OCI-LY1 (cell line): ENCODE data around the gene RSL1D1.
"Not testable (repeated sequence)": the region's sequence is repeated elsewhere in the genome, so short reads cannot be mapped to it uniquely, and the experiment has no call there.

Experiments used
- H2AFZ ChIP-seq: fragments of 200-600 bp; sonication (generic), shearing (Covaris generic); 2 replicates; pipeline ENCODE4 v1.6.0; 2014; ENCODE audit warnings: antibody characterized with exemption, mild to moderate bottlenecking, low read length
- H3F3A ChIP-seq: fragments of 200-600 bp; sonication (generic), shearing (Covaris generic); 2 replicates; pipeline ENCODE4 v1.6.0; 2014; ENCODE audit warnings: mild to moderate bottlenecking, antibody characterized with exemption, low read length, moderate library complexity; ENCODE audit not compliant: insufficient read depth
- H3K27ac ChIP-seq: fragments of 200-600 bp; sonication (generic); 2 replicates; pipeline ENCODE4 v1.5.1; 2014; ENCODE audit warnings: low read length, mixed run types, mild to moderate bottlenecking, low read depth; ENCODE audit not compliant: poor library complexity, severe bottlenecking
- H3K27me3 ChIP-seq: fragments of 200-600 bp; sonication (generic); 2 replicates; pipeline ENCODE4 v1.6.0; 2014; ENCODE audit warnings: antibody characterized with exemption, mild to moderate bottlenecking, low read length, moderate library complexity; ENCODE audit not compliant: insufficient read depth
- H3K36me3 ChIP-seq: fragments of 200-600 bp; sonication (generic); 2 replicates; pipeline ENCODE4 v1.6.1; 2014; ENCODE audit warnings: mild to moderate bottlenecking, antibody characterized with exemption, low read length, moderate library complexity, mixed read lengths; ENCODE audit not compliant: insufficient read depth
- H3K4me1 ChIP-seq: fragments of 200-600 bp; sonication (generic); 2 replicates; pipeline ENCODE4 v1.5.1; 2014; ENCODE audit warnings: mild to moderate bottlenecking, low read length, moderate library complexity; ENCODE audit not compliant: insufficient read depth, severe bottlenecking
- H3K4me2 ChIP-seq: fragments of 200-600 bp; sonication (generic), shearing (Covaris generic); 2 replicates; pipeline ENCODE4 v1.6.1; 2014; ENCODE audit warnings: low read length
- H3K4me3 ChIP-seq: fragments of 200-600 bp; sonication (generic); 2 replicates; pipeline ENCODE4 v1.5.1; 2014; ENCODE audit warnings: low read length, low read depth, mild to moderate bottlenecking, mixed read lengths; ENCODE audit not compliant: poor library complexity, severe bottlenecking
- H3K79me2 ChIP-seq: fragments of 200-600 bp; shearing (Covaris generic); 2 replicates; pipeline ENCODE4 v1.6.1; 2016; ENCODE audit warnings: mixed run types, low read length, mixed read lengths; ENCODE audit not compliant: insufficient read depth
- H3K9ac ChIP-seq: fragments of 200-600 bp; sonication (generic), shearing (Covaris generic); 2 replicates; pipeline ENCODE4 v1.6.1; 2014; ENCODE audit warnings: mild to moderate bottlenecking, low read length, mixed read lengths
- H3K9me2 ChIP-seq: fragments of 200-600 bp; sonication (generic), shearing (Covaris generic); 2 replicates; pipeline ENCODE4 v1.6.1; 2014; ENCODE audit warnings: low read depth, mild to moderate bottlenecking, low read length, mixed read lengths
- H3K9me3 ChIP-seq: fragments of 200-600 bp; shearing (Covaris generic); 2 replicates; pipeline ENCODE4 v1.6.1; 2014; ENCODE audit warnings: low read length, mixed read lengths
- H4K20me1 ChIP-seq: fragments of 200-600 bp; sonication (generic), shearing (Covaris generic); 2 replicates; pipeline ENCODE4 v1.6.0; 2016; ENCODE audit warnings: mild to moderate bottlenecking, low read length; ENCODE audit not compliant: insufficient read depth
- CTCF ChIP-seq: fragments of 200-600 bp; sonication (generic), shearing (Covaris generic); IDR thresholded peaks from 2 replicates; pipeline ENCODE4 v1.5.1; 2017; ENCODE audit warnings: mild to moderate bottlenecking, antibody characterized with exemption, low read length, moderate library complexity, mixed read lengths
- EZH2 ChIP-seq: fragments of 200-600 bp; sonication (generic), shearing (Covaris generic); IDR thresholded peaks from 2 replicates; pipeline ENCODE4 v1.8.0; 2017; ENCODE audit warnings: borderline replicate concordance, mixed run types, mild to moderate bottlenecking, antibody characterized with exemption, low read length, moderate library complexity, mixed read lengths

The RSL1D1 gene

GRCh38 chr16:11819798-11820197 lies 31.5 kb downstream of the RSL1D1 start:
- no peaks in the 10 kb centered on the region for H3K79me2 ChIP-seq
- no peak overlapping the region for H3K4me2 ChIP-seq
- TF ChIP-seq EZH2 (no peak), CTCF (no peak)
- no peak overlapping the region for H3K9ac ChIP-seq
- H3F3A ChIP-seq = no peaks in the 10 kb centered on the region
- H3K36me3 ChIP-seq = no peaks in the 10 kb centered on the region; the same call in 1 of the 2 replicates
- H3K27ac ChIP-seq = no peak overlapping the region
- no peaks in the 10 kb centered on the region for H3K9me3 ChIP-seq
- no peaks in the 10 kb centered on the region for H3K4me1 ChIP-seq
- H3K4me3 ChIP-seq = no peak overlapping the region
- H3K27me3 ChIP-seq = no peaks in the 10 kb centered on the region
- H3K9me2 ChIP-seq = no peaks in the 10 kb centered on the region
- no peak overlapping the region for H2AFZ ChIP-seq
- no peaks in the 10 kb centered on the region for H4K20me1 ChIP-seq

GRCh38 chr16:11818970-11819369 lies 32.4 kb downstream of the RSL1D1 start:
- not testable (repeated sequence) for H3K9me3 ChIP-seq, H3K27ac ChIP-seq, H3K27me3 ChIP-seq, H4K20me1 ChIP-seq, H3K9me2 ChIP-seq, H3K9ac ChIP-seq, H3K4me3 ChIP-seq, H3K4me2 ChIP-seq, H3K4me1 ChIP-seq, H3F3A ChIP-seq, H3K79me2 ChIP-seq, H3K36me3 ChIP-seq, H2AFZ ChIP-seq

GRCh38 chr16:11816123-11816522 lies 35.2 kb downstream of the RSL1D1 start:
- H3F3A ChIP-seq = no peaks in the 10 kb centered on the region
- no peak overlapping the region for H3K4me2 ChIP-seq
- no peaks in the 10 kb centered on the region; the same call in 1 of the 2 replicates for H3K36me3 ChIP-seq
- no peaks in the 10 kb centered on the region for H4K20me1 ChIP-seq
- TF ChIP-seq CTCF (no peak), EZH2 (no peak)
- no peaks in the 10 kb centered on the region for H3K9me2 ChIP-seq
- no peak overlapping the region for H3K9ac ChIP-seq
- H3K9me3 ChIP-seq = no peaks in the 10 kb centered on the region
- peaks cover 7% of the 10 kb centered on the region for H3K4me1 ChIP-seq
- no peak overlapping the region for H2AFZ ChIP-seq
- H3K27me3 ChIP-seq = no peaks in the 10 kb centered on the region
- H3K4me3 ChIP-seq = no peak overlapping the region
- H3K79me2 ChIP-seq = no peaks in the 10 kb centered on the region
- no peak overlapping the region for H3K27ac ChIP-seq

GRCh38 chr16:11814800-11815199 lies 36.5 kb downstream of the RSL1D1 start:
- not testable (repeated sequence) for H3K4me2 ChIP-seq, H3K27ac ChIP-seq, H3K9ac ChIP-seq, H3K9me2 ChIP-seq, H3K36me3 ChIP-seq, H3K9me3 ChIP-seq, H3F3A ChIP-seq, H3K27me3 ChIP-seq, H3K4me3 ChIP-seq, H2AFZ ChIP-seq, H3K79me2 ChIP-seq, H4K20me1 ChIP-seq
- H3K4me1 ChIP-seq = peaks cover 13% of the 10 kb centered on the region
